Fibroblast of villous mesenchyme (primary cell): ENCODE data around the gene CAPN10. TPM values are rescaled to one million over a fixed set of nuclear protein-coding genes. Genes with fewer than 3 reads are reported as not detected.

ENCODE experiments used
- DNase-seq: peaks from one replicate; pipeline ENCODE4 v3.0.0-alpha.2; 2010; ENCODE audit warnings: low read depth
- H3K4me3 ChIP-seq: 2 replicates; pipeline ENCODE4 v1.5.1; 2011; ENCODE audit warnings: low read depth, mild to moderate bottlenecking, low read length
- CTCF ChIP-seq: IDR thresholded peaks from 2 replicates; pipeline ENCODE4 v1.5.1; 2012; ENCODE audit warnings: low read depth, mild to moderate bottlenecking, low read length; ENCODE audit not compliant: insufficient read depth
- total RNA-seq: library from RNA; depleted of rRNA; stranded (reverse); fragments of >200 nt; gene quantifications from 2 replicates; pipeline ENCODE4 v1.2.3, GENCODE V29; 2012

Gene CAPN10
- total RNA-seq, 1 donor, result 20.3 TPM

DNA sequence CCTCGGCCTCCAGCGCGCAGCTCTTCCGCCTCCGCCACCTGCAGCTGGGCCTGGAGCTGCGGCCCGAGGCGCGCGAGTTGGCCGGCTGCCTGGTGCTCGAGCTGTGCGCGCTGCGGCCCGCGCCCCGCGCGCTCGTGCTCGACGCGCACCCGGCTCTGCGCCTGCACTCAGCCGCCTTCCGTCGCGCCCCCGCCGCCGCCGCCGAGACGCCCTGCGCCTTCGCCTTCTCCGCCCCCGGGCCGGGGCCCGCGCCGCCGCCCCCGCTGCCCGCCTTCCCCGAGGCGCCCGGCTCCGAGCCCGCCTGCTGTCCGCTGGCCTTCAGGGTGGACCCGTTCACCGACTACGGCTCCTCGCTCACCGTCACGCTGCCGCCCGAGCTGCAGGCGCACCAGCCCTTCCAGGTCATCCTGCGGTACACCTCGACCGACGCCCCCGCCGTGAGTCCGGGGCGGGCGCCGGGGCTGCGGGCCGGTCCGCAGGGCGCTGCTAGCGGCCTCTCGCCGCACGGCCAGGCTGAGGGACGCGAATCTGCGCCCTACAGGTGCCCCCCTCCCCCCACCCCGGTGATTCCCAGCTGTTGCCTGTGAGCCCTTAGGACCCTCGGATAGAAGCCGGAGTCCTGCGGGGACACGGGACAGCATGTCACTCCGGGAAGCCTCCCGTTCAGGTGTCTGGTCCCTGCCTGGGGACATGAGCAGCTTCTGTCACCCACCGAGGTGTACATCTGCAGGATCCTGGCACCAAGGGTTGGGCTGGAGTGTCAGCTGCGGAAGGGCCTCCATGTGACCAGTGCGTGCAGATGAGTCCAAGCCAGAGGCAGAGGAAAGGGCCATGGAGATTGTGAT lies 17.6 kb upstream of the CAPN10 start:
- peak; percentile 59 for DNase-seq
- no peak for TF ChIP-seq CTCF
- H3K4me3 ChIP-seq, result peak overlapping the region; percentile 65

DNA sequence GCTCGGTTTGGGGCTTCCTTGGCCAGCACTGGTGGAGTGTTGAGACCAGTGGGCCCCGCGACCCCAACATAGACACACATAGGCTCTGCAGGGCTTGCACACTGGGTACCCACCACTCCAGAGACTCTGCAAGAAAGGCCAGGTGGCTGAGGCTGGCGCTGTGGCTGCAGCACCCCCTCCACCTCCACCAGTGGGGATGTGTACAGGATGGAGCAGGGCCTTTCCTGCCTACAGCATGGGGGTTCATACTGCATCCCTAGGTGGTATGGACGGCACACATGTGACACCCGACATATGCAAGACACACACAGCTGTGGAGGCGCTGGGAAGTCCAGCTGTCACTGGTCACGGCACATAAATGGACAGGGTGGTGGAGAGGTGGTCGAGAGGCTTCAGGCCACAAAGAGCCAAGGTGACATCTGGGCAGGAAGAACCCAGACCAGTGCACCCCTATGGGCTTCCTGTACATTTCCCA lies 17.0 kb upstream of the CAPN10 start:
- TF ChIP-seq CTCF, result no peak
- DNase-seq, result no peak
- H3K4me3 ChIP-seq, result peak overlapping the region; percentile 65

- H3K4me3 ChIP-seq, result no peak overlapping the region
- DNase-seq, result no peak
- TF ChIP-seq CTCF, result no peak
These were observed 16.5 kb upstream of the CAPN10 start for GRCh38 chr2:240569998-240570530.

GRCh38 chr2:240570531-240571313 lies 15.8 kb upstream of the CAPN10 start:
- DNase-seq, result no peak
- no peak for TF ChIP-seq CTCF
- H3K4me3 ChIP-seq, result no peak overlapping the region

- DNase-seq, result no peak
- no peak for TF ChIP-seq CTCF
- no peak overlapping the region for H3K4me3 ChIP-seq
These were observed 15.1 kb upstream of the CAPN10 start for GRCh38 chr2:240571314-240571973.
